OCI-LY1 (cell line): ENCODE results near the gene IPP.

Experiments
- CTCF ChIP-seq: fragments of 200-600 bp; sonication (generic), shearing (Covaris generic); IDR thresholded peaks from 2 replicates; pipeline ENCODE4 v1.5.1; 2017; ENCODE audit warnings: mild to moderate bottlenecking, antibody characterized with exemption, low read length, moderate library complexity, mixed read lengths
- EZH2 ChIP-seq: fragments of 200-600 bp; sonication (generic), shearing (Covaris generic); IDR thresholded peaks from 2 replicates; pipeline ENCODE4 v1.8.0; 2017; ENCODE audit warnings: borderline replicate concordance, mixed run types, mild to moderate bottlenecking, antibody characterized with exemption, low read length, moderate library complexity, mixed read lengths

- no peak for TF ChIP-seq CTCF
- no peak for TF ChIP-seq EZH2
Observed at GRCh38 chr1:45775794-45776193, 25.3 kb upstream of the IPP start.
